Stimulated activated CD8-positive, alpha-beta memory T cell treated with anti-CD3 and anti-CD28 coated beads, Interleukin-7, amount 100 ng/mL, for 24 hours (primary cell): ENCODE results near the gene AKAP12.

Experiments
- DNase-seq: peaks from one replicate; pipeline ENCODE4 v3.0.0-alpha.2; 2020; ENCODE audit warnings: low read depth

The AKAP12 gene

DNA sequence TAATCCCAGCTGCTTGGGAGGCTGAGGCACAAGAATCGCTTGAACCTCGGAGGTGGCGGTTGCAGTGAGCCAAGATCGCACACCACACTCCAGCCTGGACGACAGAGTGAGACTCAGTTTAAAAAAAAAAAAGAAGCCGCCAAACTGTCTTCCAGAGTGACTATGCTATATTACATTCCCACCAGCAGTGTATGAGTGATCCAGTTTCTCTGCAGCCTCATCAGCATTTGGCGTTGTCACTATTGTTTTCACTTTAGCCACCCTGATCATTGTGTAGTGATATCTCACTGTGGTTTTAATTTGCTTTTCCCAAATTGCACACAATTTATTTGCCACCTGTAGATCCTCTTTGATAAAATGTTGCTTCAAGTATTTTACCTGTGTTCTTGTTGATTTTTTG, 6.0 kb upstream of the AKAP12 start:
- no peak for DNase-seq

DNA sequence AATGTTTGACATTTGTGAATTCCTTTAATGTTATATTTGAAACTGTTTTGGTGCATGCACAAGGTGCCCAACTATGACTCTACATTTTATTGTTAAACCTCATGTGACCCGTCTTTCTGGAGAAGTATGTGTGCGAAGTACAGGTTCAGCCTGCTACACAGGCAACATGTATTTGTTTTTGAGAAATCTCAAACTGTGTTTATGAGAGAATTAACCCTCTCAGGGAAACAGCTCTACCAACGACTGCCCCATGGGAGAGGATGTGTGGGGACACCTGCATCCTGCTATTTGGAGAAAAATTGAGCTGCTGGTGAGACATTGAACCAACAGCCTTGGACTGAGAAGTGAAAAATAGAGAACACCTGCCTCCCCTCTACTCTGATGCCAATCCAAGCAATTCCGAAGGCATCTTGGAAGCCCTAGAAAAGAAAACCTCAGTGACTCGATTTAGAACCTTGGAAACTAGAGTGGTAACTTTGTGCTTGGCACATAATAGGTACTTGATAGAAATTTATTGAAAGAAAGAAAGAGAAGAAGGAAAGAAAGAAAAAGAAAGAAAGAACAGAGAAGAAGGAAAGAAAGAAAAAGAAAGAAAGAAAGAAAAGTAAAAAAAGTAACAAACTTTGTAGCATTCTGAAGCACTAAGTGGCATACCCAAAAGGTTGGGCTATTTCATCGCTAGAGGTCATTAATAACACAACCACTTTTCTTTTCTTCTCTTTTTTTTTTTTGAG, 2.9 kb upstream of the AKAP12 start:
- DNase-seq, result no peak

DNA sequence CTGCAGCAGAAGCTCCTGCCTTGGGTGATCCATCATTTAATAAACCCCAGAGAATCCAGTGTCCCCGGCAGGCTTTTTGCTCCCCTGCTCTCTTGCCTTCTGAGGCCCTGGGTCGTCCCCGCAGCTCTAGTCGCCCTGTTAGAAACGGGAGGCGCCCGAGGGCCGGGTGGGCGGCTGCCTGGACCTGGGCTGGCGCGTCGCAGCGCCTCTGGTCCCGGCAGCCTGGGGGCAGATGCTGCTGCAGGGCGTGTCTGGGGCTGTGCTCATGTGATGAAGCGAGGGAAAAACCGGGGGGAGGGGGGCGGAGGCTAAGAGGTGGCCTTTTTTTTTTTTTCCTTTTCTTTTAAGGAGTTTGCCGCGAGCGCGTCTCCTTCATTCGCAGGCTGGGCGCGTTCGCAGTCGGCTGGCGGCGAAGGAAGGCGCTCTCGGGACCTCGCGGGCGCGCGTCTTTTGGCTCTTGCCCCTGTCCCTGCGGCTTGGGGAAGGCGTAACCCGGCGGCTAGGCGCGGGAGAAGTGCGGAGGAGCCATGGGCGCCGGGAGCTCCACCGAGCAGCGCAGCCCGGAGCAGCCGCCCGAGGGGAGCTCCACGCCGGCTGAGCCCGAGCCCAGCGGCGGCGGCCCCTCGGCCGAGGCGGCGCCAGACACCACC, 394 bp downstream of the AKAP12 start:
- no peak for DNase-seq

DNA sequence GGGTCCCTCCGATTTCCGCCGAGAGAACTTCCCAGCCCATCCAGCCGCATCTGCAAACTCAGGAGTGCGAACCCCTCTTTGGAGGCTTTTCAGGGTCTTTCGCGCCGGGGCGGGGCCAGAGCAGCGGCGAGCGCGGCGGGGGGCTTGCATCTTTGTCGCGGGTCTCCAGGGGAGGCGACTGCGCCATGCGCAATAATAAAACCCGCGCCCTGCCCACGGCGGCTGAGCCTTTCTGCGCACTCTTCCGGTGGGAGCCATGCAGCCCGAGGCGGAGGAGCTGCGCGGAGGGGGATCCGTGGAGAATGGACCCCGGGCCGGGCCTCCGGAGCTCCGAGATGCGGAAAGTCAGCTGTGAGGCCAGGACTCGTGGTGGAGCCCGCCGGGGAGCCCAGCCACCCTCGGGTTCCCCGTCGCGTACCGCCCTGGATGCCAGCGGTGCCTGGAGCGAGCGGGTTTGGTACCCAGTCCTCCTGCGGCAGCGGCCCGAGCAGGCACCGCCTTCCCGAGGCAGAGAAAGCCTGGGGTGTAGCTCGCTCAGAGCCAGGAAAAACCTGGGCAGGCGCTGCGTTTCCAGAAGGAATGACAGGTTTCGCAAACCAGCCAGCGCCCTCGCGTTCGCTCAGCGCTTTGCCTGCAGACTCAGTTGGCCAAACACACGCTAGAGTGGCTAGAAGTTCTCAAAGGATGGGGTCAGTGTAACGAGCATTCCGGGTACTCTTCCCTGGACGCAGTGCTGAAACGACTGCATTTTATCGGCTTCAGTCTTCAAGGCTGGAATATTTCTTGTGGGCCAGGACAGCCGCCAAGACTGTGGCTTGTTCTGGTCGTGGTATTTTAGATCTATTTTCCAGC, 1.2 kb downstream of the AKAP12 start:
- DNase-seq, result no peak

DNA sequence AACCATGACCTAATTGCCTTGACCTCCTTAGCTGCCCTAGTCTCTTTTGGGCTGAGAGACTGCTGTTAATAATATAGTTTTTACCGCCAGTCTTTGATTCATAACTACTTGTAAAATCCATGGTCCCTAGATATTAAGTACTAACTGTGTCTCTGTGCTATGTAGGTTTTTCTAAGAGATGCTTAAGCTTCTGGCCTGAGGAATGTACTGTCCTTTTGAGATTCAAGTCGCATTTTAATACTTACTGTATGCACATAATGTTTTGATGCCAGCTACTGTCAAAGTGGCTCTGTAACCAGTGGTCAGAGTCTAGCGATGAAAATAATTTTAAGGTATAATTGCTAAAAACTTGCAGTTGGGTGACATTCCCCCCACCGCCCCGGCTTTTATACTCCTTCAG, 2.1 kb downstream of the AKAP12 start:
- no peak for DNase-seq

DNA sequence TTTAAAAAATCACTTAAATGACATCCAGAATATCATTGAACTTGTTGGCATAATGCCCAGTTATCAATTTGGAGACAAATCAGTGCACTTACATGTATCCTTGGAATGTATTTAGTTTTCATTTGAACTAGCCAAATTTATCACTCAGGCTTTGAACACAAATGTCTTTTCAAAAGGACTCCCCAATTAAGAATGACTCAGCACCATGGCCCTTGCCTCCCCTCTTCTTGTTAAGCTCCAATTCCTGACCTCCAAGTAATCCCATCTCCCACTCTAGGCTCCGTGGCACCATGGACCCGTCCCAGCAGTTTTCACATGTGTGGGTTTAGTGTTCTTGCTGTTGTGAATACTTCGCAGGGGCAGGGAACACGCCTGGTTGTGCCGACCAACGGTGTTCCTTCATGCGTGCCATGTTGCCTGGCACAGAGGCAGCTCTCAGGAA, 2.7 kb downstream of the AKAP12 start:
- DNase-seq, result no peak

DNA sequence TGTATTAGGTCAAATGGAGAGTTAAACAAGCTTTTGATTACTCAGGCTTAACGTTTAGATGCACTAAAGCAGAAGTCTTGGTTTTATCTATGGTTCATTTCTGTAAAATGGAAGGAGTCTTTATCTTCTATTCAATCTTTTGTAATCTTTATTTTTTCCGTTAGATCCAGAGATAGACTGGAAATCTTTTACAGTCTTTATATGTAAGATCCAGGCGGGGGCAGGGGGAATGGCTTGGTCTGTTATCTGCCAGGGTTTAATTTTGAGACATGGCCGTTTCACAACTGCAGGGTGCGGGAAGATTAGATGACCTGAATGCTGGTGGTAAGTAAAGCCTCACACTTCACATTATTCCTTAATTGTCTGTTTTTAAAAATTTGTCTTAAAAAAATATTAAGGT, 3.7 kb downstream of the AKAP12 start:
- DNase-seq, result no peak

DNA sequence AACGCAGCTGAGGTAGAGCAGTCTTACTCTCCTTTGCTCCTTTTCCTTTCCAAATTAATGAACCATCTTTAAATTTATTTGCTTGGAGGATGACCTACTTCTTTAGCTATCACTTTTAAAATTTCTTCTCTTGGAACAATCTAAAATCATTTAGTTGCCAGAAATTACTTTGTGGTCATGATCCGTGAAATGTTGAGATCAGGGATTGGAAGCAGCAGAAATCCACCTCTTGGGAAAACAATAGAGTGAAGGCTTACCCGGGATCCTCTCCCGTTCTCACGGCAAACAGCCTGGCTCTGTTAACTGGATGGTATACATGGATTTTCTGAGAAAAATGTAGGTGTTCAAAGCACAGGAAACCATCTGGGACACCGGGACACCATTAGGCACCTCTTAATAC, 7.7 kb downstream of the AKAP12 start:
- DNase-seq, result no peak

DNA sequence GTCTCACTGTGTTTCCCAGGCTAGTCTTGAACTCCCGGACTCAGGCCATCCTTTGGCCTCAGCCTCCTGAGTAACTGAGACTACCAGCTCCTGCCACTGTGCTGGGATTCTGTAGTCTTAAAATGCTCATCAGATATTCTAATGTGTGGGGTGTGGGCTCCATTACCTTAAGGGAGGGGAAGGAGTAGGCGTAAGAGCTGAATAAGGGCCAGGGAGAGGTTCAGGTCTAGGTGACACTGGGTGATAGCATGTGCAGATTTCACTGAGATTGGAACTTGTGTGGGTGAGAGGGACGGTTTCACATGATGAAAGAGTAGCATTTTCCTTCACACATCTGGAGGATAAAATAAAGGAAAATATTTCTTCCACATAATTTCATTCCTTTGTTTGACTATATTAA, 8.5 kb downstream of the AKAP12 start:
- no peak for DNase-seq

DNA sequence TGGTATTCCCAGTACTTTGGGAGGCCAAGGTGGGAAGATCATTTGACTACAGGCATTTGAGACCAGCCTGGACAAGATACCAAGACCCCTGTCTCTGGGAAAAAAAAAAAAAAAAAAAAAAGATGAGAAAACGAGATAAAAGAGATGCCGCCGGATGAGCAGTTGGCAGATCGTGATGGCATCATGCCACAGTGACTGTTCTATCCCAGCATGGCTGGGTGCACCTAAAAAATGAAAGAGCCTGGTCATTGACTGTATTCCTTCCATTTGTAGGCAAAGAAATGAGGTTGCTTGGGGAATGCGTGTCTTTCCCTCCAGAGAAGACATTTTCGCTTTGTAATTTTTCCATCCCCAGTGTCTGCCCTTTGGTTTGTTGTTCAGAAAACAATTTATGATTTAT, 12.9 kb downstream of the AKAP12 start:
- DNase-seq, result no peak

DNA sequence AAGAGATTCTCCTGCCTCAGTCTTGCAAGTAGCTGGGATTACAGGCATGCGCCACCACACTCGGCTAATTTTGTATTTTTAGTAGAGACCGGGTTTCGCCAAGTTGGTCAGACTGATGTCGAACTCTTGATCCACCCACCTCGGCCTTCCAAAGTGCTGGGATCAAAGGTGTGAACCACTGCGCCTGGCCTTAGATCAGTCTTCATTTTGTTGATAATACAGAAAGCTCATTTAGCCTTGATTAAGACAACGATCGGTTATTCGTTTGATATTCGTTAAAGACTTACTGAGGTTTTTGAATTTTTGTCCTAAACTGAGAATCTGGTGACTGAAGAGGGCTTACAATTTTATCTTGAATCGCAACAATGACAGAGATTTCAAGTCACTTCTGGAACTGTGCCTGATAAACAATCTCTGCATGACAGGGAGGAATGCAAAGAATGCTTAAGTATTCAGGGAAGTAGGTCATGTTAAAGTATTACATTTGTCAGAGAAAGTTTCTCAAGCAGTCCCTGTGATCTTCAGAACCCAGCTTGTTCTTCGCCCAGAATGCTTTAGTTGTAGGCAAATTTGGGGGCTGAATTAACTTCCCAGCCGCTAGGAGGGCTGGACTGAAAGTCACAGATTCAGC, 14.8 kb downstream of the AKAP12 start:
- DNase-seq, result no peak

DNA sequence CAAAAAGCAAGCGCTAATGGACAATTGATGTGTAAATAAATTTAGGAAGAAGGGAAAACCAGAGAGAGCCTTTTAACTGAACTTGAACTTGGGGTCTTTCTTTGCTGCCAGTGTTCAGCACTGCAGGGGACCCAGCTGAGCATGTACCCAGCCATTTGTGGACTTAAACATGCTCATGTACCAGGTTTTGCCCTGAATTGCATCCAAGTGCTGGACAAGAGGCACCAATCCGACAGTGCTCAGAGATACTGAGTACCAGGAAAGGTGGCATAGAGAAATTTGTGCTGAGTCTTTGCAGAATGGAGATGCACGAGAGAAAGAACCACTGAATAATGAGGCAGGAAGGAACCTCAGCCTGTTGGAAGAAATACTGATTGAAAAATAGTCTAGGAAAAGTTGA, 16.0 kb downstream of the AKAP12 start:
- no peak for DNase-seq

DNA sequence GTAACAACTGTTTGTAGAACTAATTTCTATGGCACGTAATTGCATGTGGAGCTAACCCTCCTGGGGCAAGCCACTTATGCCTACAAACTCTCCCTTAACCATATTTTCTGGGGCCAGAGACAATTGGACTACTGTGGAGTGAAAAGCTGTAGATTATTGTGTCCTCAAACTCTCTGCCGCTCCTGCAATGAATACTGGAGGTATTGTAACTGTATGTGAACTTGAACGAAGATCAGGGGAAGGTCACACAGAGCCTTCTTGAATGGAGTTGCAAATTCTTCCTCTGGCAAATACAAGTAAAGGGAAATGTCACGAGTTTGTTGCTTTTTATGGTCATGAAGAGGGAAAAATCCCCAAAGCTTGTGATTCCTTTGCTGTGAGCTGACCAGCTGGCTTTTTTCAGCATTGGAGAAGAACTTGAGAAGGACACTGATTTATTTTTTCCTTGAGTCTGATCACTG, 18.2 kb downstream of the AKAP12 start:
- DNase-seq, result no peak

DNA sequence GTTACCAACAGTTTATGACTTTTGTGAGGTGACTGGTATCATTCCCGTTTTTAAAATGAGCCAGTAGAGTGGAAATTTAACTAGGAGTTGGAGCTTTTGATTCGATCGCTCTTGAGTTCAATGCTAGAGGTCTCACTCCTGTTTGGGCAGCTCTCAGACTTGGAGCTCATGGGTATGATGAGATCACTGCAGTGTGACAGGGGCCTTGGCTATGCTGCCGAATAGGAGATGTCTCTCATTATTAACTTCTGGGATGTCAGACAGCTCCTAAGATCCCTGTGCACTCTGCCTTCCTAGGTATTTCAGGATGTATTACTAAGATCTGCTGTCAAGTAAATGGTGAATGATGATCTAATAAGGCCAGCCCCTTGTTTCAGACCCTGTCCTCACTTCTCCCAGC, 20.4 kb downstream of the AKAP12 start:
- DNase-seq, result no peak

DNA sequence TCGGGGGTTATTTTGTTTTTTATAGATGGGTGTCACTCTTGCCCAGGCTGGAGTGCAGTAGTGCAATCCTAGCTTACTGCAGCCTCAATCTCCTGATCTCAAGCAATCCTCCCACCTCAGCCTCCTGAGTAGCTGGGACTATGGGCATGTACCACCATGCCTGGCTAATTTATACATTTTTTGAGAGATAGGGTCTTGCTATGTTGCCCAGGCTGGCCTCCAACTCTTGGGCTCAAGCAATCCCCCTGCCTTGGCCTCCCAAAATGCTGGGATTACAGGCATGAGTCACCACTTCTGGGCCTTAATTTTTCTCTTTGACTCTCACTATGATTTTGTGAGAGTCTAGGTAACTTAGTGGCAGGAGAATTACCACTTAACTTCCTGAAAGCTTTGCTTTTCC, 23.3 kb downstream of the AKAP12 start:
- no peak for DNase-seq

DNA sequence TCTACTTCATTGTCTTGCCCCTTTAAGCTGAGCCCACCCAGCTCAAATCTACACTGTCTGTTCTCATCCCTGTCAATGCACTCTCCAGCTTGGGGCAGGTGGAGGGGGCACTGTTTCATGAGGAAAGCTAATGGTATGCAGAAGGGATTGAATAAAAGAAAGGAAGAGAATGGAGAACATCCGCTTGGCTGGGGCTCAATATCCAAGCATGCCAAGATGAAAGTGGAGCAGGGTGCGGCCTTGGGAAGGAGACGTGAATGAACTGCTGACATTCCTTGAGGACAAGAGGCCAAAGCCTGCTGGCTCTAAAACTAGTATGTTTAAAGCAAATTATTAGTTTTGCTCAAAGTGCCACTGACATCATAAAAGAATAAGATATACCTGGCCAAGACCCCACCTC, 24.2 kb downstream of the AKAP12 start:
- no peak for DNase-seq

DNA sequence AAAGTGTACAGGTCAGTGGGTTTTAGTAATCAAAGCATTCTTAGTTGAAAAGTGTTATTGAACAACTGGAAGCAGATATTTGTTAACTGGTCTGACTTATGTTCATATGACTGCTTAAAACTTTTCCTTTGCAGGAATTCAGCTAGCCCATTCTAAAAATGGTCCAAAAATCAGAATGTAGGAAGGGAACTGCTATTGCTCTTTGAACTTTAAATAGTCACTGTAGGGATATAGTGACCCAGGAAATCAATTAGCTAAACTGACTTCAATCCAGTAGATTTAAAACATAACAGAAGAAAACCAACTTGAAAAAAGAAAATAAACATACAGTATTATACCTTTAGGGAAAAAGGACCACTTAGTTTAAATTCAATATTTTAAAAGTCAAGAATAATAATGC, 25.5 kb downstream of the AKAP12 start:
- no peak for DNase-seq

DNA sequence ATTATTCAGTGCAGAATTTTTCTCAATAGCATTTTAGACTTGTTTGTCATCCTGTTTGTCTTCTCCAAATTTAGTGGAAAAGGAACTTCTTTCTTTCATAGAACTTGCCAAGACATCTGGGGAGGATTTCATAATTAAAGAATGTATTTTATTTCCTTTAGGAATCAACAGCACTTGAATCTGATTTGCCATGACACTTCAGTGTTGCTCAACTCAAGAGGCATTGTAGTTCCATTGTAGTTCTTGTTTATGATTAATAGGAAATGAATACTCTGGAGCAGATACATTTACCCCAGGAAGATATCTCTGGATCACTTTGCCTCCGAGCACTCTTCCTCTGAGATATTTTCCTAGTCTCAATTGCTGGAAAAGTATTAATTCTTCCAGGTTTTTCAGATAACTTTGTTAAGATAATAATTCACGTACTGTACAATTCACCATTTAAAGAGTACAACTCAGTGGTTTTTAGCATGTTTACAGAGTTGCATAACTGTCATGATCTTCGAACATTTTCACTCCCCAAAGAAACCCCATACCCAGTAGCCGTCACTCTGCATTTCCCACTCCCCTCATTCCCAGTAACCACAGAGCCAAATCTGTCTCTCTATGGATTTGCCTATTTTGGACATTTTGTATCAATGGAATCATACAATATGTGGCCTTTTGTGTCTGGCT, 29.7 kb downstream of the AKAP12 start:
- DNase-seq, result no peak

DNA sequence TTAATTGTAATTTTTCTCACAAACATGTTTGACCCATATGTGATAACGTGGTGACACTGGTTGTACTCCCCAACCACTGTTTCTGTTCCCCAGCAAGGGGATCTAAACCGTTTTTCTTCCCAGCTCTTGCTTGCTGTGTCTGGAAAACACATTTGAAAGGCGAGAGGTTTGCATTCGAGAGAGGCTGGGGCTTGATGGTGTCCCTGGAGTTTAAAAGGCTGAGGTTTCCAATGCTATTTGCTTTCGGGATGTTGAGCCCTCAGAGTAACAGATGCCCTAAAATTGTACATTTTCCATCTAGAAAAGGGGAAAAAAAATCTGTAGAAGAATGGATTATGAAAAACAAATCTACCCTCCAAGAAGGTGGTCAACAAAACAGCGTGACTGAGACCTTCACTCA, 35.4 kb downstream of the AKAP12 start:
- no peak for DNase-seq

DNA sequence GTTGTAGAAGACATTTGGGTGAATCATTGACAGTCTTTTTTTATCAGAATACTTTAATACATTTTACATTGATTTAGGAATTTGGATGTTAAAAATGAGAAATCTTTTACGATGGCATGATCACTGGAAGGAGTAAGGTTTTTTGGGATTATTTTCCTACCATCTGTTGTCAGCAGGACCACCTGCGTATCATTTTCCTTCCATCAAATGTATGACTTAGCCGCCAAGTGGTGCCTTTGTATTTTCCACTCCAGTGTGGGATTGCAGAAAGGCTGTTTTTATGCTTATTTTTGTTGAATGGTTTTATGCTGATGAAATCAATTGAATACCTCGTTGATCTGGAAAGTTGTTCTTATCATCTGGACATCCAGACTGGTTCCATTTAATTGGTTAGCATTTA, 35.8 kb downstream of the AKAP12 start:
- no peak for DNase-seq

DNA sequence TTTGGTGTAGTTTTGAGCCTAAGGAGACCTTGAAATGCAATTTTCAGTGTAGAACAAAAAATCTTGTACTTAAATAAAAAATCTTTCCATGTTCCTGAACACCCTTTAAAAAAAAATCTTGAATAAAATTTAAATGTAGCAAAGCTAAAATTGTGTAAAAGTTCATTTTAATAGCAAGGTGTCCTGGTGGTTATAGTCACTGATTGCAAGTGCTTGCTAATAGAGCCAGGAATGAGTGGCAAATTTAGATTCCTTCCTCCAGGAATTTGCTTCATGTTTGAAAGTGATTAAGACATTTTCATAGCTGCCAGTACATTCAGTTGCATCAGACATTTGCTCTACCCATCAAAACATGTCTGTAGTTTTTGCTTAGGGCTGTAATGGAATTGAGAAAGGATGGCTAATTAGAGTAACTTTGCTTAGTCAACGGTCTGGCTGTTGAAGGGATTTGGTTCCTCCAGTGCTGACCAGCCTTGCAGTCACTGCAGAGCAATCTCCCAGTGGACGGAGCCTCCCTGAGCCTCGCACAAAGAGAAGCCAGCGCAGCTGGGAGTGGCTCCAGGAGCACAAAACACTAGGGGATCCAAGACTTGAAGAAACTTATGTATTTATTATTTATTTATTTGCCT, 36.5 kb downstream of the AKAP12 start:
- DNase-seq, result no peak
